GM19193 (cell line): ENCODE measurements around the gene AFF1.

Experiments used
- POLR2A ChIP-seq: IDR thresholded peaks from 4 replicates; pipeline ENCODE4 v1.6.1; 2011; ENCODE audit not compliant: insufficient read depth, insufficient read length; ENCODE audit errors: extremely low read depth

Gene AFF1

DNA sequence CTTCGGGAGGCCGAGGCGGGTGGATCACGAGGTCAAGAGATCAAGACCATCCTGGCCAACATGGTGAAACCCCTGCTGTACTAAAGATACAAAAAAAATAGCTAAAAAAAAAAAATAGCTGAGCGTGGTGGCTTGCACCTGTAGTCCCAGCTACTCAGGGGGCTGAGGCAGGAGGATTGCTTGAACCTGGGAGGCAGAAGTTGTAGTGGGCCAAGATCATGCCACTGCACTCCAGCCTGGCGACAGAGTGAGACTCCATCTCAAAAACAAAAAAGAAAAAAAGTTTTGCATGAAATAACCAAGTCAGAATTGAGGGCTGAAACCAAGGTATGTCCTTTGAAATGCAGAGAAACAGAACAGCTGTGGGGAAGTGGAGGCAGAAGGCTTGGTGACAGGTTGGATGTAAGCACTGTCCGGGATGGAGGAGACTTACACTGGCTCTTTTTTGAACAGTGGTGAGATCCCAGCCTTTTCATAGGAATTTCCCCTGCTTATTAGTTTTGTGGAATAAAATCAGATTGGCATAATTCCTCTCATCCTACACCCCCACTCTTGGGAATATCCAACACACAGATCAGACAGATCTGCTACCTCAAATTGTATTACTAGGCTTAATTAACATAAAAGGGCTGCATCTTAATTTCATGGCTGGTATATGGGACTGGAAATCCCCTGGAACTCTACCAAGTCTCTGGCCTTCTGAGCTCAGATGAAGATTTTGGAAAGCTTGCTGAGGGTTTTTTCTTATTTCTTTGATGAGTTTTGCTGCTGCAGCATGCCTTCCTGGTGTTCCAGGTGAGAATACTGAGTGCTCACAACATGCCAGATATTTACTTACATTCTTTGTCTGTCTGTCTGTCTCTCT is 23.8 kb upstream of the AFF1 start:
- no peak for TF ChIP-seq POLR2A

- no peak for TF ChIP-seq POLR2A
These were observed 18.4 kb upstream of the AFF1 start for GRCh38 chr4:86916392-86916791.

GRCh38 chr4:86917212-86918039 is 17.4 kb upstream of the AFF1 start:
- no peak for TF ChIP-seq POLR2A

DNA sequence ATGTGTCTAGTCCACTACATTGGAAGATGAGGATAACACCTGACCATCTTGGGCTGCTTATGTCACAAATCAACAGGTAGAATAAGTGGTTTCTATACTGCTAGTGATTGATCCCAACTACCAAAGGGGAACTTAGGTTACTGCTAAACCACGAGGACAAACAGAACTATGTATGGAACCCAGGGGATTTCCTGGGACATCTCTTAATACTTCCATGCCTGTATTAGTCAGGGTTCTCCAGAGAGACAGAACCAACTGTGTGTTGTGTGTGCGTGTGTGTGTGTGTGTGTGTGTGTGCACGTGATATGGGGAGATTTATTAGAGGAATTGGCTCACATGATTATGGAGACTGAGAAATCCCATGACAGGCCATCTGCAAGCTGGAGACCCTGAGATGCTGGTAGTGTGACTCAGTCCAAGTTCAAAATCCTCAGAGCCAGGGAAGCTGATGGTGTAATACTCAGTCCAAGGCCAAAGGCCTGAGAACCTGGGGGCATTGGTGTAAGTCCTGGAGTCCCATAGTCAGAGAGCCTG is 16.2 kb upstream of the AFF1 start:
- TF ChIP-seq POLR2A = no peak

- TF ChIP-seq POLR2A = no peak
These were observed 15.1 kb upstream of the AFF1 start for GRCh38 chr4:86919561-86920223.

GRCh38 chr4:86921608-86922252 is 13.1 kb upstream of the AFF1 start:
- TF ChIP-seq POLR2A = no peak

DNA sequence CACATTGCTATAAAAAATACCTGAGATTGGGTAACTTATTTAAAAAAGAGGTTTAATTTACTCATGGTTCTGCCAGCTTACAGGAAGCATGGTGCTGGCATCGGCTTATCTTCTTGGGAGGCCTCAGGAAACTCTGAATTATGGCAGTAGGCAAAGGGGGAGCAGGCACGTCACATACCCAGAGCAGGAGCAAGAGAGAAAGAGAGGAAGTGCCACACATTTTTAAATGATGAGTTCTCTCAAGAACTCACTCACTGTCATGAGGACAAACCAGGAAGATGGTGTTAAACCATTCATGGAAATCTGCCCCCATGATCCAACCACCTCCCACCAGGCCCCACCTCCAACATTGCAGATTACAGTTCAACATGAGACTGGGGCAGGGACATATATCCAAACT is 10.0 kb upstream of the AFF1 start:
- no peak for TF ChIP-seq POLR2A

DNA sequence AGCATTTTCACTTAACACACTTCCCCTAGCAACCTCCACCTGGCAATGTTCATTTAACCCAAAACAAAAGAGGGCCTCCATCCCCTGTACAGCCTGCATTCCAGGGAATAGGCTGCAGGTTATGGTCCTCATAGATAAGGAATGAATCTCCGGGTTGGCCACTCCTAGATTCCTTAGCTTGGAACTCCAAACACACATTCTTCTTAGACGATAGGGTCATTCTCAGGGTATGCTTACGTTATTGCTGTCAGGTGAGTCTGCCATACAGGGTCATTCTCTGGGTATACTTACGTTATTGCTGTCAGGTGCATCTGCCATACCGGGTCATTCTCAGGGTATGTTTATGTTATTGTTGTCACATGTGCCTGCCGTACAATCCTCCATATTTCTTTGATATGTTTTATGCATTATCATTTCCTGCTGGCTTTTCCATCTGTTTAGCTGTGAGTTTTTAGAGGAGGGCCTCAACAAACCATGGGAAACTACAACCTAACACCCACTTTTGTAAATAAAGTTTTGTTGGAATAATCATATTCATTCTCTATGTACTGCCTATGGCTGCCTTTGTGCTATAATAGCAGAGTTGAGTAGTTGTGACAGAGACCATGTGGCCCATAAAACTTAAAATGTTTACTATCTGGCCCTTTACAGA is 8.2 kb upstream of the AFF1 start:
- no peak for TF ChIP-seq POLR2A

DNA sequence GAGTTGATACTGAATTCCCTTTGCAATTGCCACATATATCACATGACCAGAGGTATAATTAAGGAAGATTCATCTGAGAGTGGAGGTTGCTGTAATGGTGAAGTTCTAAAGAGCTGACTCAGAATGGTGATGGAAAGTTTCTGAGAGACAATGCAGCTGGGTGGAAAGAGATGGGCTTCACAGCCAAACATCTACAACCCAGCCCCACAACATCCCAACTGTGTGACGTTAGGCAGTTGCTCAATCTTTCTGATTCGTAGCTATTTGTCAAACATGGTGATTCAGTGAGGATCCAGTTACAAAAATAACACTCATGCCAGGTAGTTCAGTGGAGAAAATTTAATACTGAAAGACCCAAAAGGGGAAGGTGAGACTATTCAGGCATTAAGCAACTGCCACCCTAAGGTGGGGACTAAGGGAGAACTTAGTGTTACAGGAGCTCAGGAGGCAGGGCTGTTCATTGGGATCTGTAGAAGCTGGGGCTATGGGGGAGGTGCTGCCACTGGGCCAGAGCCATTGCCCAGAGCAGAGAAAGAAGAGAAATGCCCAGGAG is 6.9 kb upstream of the AFF1 start:
- no peak for TF ChIP-seq POLR2A

- TF ChIP-seq POLR2A = no peak
These were observed 6.2 kb upstream of the AFF1 start for GRCh38 chr4:86928400-86929255.

DNA sequence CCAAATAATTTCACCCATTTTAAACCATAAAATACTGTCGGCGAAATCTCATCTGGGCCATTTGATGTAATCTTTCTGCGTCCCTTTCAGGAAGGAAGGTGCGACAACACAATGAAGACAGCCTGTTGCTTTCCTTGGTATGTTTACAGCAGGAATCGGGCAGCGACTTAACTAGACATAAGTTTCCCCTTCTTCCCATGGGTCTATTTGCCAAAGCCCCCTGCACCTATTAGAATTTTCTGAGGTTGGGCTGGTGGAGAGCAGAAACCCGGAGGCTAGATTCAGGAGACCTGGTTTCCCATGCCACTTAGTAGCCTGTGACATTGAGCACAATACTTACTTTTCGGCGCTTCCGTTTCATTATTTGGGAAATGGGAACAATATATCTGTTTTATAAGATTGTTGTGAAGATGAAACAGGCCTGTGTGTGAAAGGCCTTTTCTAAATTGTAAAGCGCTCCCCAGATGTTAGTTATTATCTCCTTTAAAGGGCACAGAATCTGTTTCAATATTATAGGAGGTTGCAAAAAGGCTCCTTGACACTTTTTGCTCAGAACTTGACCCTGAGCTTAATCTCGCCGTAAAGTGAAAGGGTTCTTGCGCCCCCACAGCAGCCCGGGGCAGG is 552 bp upstream of the AFF1 start:
- TF ChIP-seq POLR2A = no peak

DNA sequence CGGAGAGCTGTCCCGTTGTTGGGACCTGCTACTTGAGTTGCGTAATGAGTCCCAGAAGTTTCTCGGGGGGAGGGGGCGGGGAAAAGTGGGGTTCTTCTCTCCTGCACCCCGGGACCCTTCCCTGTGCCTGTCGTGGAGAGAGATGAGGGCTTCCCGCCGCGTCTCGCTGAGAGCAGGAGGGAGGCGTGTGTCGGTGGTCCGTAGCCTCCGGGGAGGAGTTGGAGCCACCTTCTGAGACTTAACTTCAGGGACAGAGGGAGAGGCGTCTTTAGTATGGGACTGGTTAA is 698 bp downstream of the AFF1 start:
- no peak for TF ChIP-seq POLR2A

GRCh38 chr4:86935853-86936733 is 1.3 kb downstream of the AFF1 start:
- TF ChIP-seq POLR2A = peak; percentile 54
